HL-60 (cell line): Measurements from ENCODE around the gene DUSP22.

Source experiments
- DNase-seq, 2 experiments: peaks; one replicate each; pipeline ENCODE4 v3.0.0-alpha.2; 2010 to 2020; ENCODE audit warnings: low read depth in 1 of 2, low spot score in 1 of 2
- H3K27ac ChIP-seq: fragments of 250-450 bp; sonication (Bioruptor Pico); replicated peaks from 2 replicates; pipeline ENCODE4 v1.5.1; 2020; ENCODE audit warnings: mild to moderate bottlenecking, moderate library complexity
- H3K27me3 ChIP-seq: fragments of 250-450 bp; sonication (Bioruptor Pico); 2 replicates; pipeline ENCODE4 v1.5.1; 2021; ENCODE audit warnings: mild to moderate bottlenecking, moderate library complexity; ENCODE audit not compliant: insufficient read depth, poor library complexity, severe bottlenecking
- H3K4me3 ChIP-seq: replicated peaks from 2 replicates; pipeline ENCODE4 v1.5.1; 2011; ENCODE audit warnings: mild to moderate bottlenecking, control low read depth, low read length; ENCODE audit not compliant: insufficient read depth
- GABPA ChIP-seq: IDR thresholded peaks from 2 replicates; pipeline ENCODE4 v1.6.1; 2012; ENCODE audit warnings: low read depth
- POLR2AphosphoS5 ChIP-seq: IDR thresholded peaks from 2 replicates; pipeline ENCODE4 v1.6.1; 2012; ENCODE audit warnings: low read depth
- SPI1 ChIP-seq: IDR thresholded peaks from 2 replicates; pipeline ENCODE4 v1.6.1; 2012; ENCODE audit warnings: low read depth, mild to moderate bottlenecking, borderline replicate concordance
- TF ChIP-seq, protein P1 (sequence below): IDR thresholded peaks from one replicate; pipeline ENCODE4 v1.5.1; 2011; ENCODE audit warnings: low read length, control low read depth, inconsistent platforms; ENCODE audit not compliant: insufficient read depth
- TF ChIP-seq, protein P2 (sequence below): IDR thresholded peaks from 2 replicates; pipeline ENCODE4 v1.6.1; 2012; ENCODE audit warnings: low read depth; ENCODE audit not compliant: insufficient replicate concordance

Gene DUSP22

DNA sequence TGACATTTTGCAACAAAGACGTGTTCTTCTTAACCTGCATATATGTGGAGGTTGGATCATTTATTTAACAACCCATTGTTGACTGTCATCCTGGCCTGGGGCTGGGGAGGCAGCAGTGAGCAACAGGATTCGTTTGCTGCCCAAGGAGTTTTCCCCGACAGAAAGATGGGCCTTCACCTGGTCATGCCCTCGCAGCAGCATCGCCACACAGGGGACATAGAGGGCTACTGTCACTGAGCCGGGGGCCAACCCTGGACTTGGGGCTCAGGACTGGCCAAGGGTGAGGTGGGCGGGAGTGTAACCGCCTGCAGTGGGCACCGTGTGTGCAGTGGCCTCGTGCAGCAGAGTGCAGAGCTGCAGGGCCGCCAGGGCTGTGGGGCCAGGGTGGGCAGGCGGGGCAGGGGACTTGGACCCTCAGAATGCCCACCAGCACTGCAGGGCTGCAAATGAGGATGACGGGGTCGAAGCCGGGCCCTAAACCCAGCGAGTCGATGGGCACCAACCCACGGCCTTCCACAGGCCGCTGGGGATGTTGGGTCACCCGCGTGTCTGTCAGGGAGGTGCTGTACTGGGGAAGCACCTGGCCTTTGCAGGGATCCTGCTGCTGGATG lies 11.8 kb downstream of the DUSP22 start:
- DNase-seq, result no peak
- no peak overlapping the region for H3K27ac ChIP-seq
- H3K27me3 ChIP-seq, result no peaks in the 10 kb centered on the region
- TF ChIP-seq POLR2AphosphoS5 (no peak), SPI1 (no peak), GABPA (no peak)
- TF ChIP-seq, protein P1, sequence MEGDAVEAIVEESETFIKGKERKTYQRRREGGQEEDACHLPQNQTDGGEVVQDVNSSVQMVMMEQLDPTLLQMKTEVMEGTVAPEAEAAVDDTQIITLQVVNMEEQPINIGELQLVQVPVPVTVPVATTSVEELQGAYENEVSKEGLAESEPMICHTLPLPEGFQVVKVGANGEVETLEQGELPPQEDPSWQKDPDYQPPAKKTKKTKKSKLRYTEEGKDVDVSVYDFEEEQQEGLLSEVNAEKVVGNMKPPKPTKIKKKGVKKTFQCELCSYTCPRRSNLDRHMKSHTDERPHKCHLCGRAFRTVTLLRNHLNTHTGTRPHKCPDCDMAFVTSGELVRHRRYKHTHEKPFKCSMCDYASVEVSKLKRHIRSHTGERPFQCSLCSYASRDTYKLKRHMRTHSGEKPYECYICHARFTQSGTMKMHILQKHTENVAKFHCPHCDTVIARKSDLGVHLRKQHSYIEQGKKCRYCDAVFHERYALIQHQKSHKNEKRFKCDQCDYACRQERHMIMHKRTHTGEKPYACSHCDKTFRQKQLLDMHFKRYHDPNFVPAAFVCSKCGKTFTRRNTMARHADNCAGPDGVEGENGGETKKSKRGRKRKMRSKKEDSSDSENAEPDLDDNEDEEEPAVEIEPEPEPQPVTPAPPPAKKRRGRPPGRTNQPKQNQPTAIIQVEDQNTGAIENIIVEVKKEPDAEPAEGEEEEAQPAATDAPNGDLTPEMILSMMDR, result no peak
- TF ChIP-seq, protein P2, sequence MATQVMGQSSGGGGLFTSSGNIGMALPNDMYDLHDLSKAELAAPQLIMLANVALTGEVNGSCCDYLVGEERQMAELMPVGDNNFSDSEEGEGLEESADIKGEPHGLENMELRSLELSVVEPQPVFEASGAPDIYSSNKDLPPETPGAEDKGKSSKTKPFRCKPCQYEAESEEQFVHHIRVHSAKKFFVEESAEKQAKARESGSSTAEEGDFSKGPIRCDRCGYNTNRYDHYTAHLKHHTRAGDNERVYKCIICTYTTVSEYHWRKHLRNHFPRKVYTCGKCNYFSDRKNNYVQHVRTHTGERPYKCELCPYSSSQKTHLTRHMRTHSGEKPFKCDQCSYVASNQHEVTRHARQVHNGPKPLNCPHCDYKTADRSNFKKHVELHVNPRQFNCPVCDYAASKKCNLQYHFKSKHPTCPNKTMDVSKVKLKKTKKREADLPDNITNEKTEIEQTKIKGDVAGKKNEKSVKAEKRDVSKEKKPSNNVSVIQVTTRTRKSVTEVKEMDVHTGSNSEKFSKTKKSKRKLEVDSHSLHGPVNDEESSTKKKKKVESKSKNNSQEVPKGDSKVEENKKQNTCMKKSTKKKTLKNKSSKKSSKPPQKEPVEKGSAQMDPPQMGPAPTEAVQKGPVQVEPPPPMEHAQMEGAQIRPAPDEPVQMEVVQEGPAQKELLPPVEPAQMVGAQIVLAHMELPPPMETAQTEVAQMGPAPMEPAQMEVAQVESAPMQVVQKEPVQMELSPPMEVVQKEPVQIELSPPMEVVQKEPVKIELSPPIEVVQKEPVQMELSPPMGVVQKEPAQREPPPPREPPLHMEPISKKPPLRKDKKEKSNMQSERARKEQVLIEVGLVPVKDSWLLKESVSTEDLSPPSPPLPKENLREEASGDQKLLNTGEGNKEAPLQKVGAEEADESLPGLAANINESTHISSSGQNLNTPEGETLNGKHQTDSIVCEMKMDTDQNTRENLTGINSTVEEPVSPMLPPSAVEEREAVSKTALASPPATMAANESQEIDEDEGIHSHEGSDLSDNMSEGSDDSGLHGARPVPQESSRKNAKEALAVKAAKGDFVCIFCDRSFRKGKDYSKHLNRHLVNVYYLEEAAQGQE, result no peak
- H3K4me3 ChIP-seq, result no peak overlapping the region

DNA sequence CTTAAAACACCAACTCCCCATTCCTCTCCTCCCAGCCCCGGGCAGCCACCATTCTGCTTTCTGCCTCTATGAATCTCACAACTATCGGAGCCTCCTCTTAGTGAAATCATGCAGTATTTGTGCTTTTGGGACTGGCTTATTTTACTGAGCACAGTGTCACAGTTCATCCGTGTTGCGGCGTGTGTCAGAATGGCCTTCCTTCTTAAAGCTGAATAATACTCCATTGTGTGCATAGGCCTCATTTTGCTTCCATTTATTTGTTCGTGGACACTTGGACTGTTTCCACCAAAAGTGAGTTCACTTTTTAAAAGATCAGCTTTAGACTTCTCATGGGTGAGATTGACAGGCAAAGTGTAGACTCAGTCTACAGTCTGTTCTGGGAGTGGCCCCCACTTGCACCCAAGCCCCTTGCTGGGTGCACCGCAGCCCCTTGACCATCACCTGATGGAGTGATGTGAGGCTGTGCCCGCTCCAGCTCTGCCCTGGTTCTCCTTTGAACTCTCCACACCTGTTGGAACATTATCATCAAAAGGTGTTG lies 12.6 kb downstream of the DUSP22 start:
- Histone ChIP-seq H3K27me3 (no peaks in the 10 kb centered on the region), H3K4me3 (no peak overlapping the region), H3K27ac (no peak overlapping the region)
- TF ChIP-seq SPI1, result no peak
- TF ChIP-seq, protein P2, result no peak
- TF ChIP-seq GABPA, result no peak
- no peak for TF ChIP-seq POLR2AphosphoS5
- TF ChIP-seq, protein P1, result no peak
- DNase-seq, result no peak

DNA sequence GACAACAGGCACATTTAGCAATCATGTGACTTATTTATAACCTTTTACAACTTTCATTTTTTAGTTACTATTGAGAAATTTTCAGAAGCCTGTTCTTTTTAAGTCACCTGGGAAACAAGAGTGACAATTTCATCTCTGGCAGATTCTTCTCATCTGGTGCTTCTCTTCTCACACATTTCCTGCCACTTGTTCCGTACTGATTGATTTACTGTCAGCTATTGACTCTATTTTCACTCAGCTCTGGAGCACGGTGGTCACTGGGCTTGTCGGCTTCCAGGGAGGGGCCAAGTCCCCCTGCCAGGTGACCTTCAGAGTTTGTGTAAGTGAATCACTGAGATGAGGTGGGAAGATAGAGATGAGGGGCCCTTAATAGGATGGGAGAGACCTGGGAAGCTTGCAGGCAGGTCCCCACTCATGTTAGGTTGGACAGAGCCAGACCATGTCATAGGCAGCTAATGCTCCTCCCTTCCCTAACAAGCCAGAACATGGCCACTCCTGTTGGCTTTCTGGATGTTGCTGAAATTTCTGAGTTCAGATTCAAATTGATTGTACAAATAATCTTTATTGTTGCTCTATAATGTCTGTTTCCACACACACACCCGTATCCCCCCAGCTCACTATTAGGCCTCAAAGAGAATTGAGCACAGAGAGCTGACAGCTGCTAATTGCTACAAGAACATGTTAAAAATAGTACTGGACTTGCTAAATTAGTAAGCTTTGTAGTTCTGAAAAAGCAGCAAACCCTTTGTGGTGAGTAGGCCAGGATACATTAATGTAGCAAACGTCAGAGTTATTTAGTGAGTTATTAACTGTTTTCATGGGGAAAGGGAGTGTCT lies 13.3 kb downstream of the DUSP22 start:
- no peak overlapping the region for H3K4me3 ChIP-seq
- no peak for TF ChIP-seq SPI1
- TF ChIP-seq, protein P1, result no peak
- TF ChIP-seq GABPA, result no peak
- TF ChIP-seq, protein P2, result no peak
- TF ChIP-seq POLR2AphosphoS5, result no peak
- no peak for DNase-seq
- H3K27ac ChIP-seq, result no peak overlapping the region
- no peaks in the 10 kb centered on the region for H3K27me3 ChIP-seq
